MCF 10A (cell line): ENCODE measurements around the gene DMAP1. TPM values are rescaled to one million over a fixed set of nuclear protein-coding genes. Genes with fewer than 3 reads are reported as not detected.

ENCODE experiments used
- BruUV-seq: library from RNA; stranded (reverse); fragments of 400-500 nt; replicated peaks from 2 replicates; lab custom pipeline; 2021; lab: Mats Ljungman, UMichigan
- CTCF ChIA-PET: fragments of 300-600 bp; sonication (Branson Sonifier 250); formaldehyde crosslinking; extraction: SDS; loops from one replicate; lab custom pipeline; 2021; ENCODE audit warnings: antibody characterized with exemption, inconsistent platforms; lab: Yijun Ruan, JAX
- POLR2A ChIA-PET: fragments of 300-600, 350-650 bp; sonication (Branson Sonifier 250); formaldehyde crosslinking; extraction: SDS; loops from one replicate; lab custom pipeline; 2020; ENCODE audit warnings: antibody characterized with exemption, inconsistent platforms; lab: Yijun Ruan, JAX
- DNase-seq: peaks from one replicate; pipeline ENCODE4 v3.0.0-alpha.2; 2018; ENCODE audit not compliant: unreplicated experiment
- H3K27ac Mint-ChIP-seq: one replicate; pipeline ENCODE4 v1.8.0; 2022; ENCODE audit warnings: mild to moderate bottlenecking, low read depth, mixed read lengths; ENCODE audit not compliant: unreplicated experiment
- H3K27me3 Mint-ChIP-seq: one replicate; pipeline ENCODE4 v1.8.0; 2022; ENCODE audit warnings: mixed read lengths; ENCODE audit not compliant: insufficient read depth, unreplicated experiment
- H3K36me3 Mint-ChIP-seq: one replicate; pipeline ENCODE4 v1.8.0; 2022; ENCODE audit warnings: mild to moderate bottlenecking, moderate library complexity, mixed read lengths; ENCODE audit not compliant: insufficient read depth, unreplicated experiment
- H3K4me1 Mint-ChIP-seq: one replicate; pipeline ENCODE4 v1.8.0; 2022; ENCODE audit warnings: mixed read lengths; ENCODE audit not compliant: insufficient read depth, unreplicated experiment
- H3K4me3 Mint-ChIP-seq: one replicate; pipeline ENCODE4 v1.8.0; 2022; ENCODE audit warnings: mild to moderate bottlenecking, moderate library complexity, mixed read lengths; ENCODE audit not compliant: unreplicated experiment
- H3K9me3 Mint-ChIP-seq: one replicate; pipeline ENCODE4 v1.8.0; 2022; ENCODE audit warnings: mixed read lengths; ENCODE audit not compliant: unreplicated experiment
- intact Hi-C: fragments of 100-400 bp; cut with micrococcal nuclease; formaldehyde crosslinking; loops from 2 replicates; pipeline ENCODE4 v1.14.1; 2022
- total RNA-seq: library from RNA; stranded (reverse); gene quantifications from 2 replicates; pipeline ENCODE4 v1.2.3, GENCODE V29; 2022
- TF ChIP-seq, protein P1 (sequence below): fragments of 200-600 bp; IDR thresholded peaks from one replicate; pipeline ENCODE4 v1.8.0; 2022; ENCODE audit warnings: antibody characterized with exemption, mild to moderate bottlenecking; ENCODE audit not compliant: unreplicated experiment

DMAP1 gene
- total RNA-seq, 1 experiment from 2014 or later = 36.6 TPM

GRCh38 chr1:44237721-44238457 is 24.6 kb downstream of the DMAP1 start:
- H3K27me3 Mint-ChIP-seq = no peaks in the 10 kb centered on the region
- ChIA-PET POLR2A (interaction anchor here (0.6 kb wide), 1 partner anchor 20 kb away, joined by 3 read pairs; no protein-coding TSS in a partner anchor), CTCF (interaction anchor here (1.4 kb wide), 1 partner anchor 357 kb away, joined by 6 read pairs; no protein-coding TSS in a partner anchor)
- H3K27ac Mint-ChIP-seq = no peak overlapping the region
- DNase-seq = no peak
- intact Hi-C loops = no loop called here
- H3K36me3 Mint-ChIP-seq = peaks cover 31% of the 10 kb centered on the region
- H3K4me3 Mint-ChIP-seq = no peak overlapping the region
- H3K4me1 Mint-ChIP-seq = no peaks in the 10 kb centered on the region
- no TSS peak for BruUV-seq
- TF ChIP-seq, protein P1, sequence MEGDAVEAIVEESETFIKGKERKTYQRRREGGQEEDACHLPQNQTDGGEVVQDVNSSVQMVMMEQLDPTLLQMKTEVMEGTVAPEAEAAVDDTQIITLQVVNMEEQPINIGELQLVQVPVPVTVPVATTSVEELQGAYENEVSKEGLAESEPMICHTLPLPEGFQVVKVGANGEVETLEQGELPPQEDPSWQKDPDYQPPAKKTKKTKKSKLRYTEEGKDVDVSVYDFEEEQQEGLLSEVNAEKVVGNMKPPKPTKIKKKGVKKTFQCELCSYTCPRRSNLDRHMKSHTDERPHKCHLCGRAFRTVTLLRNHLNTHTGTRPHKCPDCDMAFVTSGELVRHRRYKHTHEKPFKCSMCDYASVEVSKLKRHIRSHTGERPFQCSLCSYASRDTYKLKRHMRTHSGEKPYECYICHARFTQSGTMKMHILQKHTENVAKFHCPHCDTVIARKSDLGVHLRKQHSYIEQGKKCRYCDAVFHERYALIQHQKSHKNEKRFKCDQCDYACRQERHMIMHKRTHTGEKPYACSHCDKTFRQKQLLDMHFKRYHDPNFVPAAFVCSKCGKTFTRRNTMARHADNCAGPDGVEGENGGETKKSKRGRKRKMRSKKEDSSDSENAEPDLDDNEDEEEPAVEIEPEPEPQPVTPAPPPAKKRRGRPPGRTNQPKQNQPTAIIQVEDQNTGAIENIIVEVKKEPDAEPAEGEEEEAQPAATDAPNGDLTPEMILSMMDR = no peak
- H3K9me3 Mint-ChIP-seq = no peaks in the 10 kb centered on the region

- no peak for DNase-seq
- Mint-ChIP-seq H3K27ac (no peak overlapping the region), H3K4me1 (no peaks in the 10 kb centered on the region), H3K27me3 (no peaks in the 10 kb centered on the region), H3K36me3 (peaks cover 25% of the 10 kb centered on the region), H3K9me3 (no peaks in the 10 kb centered on the region), H3K4me3 (no peak overlapping the region)
- no TSS peak for BruUV-seq
- ChIA-PET CTCF (interaction anchor here (1.4 kb wide), 1 partner anchor 356 kb away, joined by 6 read pairs; no protein-coding TSS in a partner anchor), POLR2A (no interaction called here)
- TF ChIP-seq, protein P1 = no peak
- intact Hi-C loops = no loop called here
Observed at GRCh38 chr1:44238660-44239059, 25.4 kb downstream of the DMAP1 start.

- intact Hi-C loops = no loop called here
- H3K27me3 Mint-ChIP-seq = no peaks in the 10 kb centered on the region
- H3K4me3 Mint-ChIP-seq = no peak overlapping the region
- BruUV-seq = no TSS peak
- peaks cover 25% of the 10 kb centered on the region for H3K36me3 Mint-ChIP-seq
- no peaks in the 10 kb centered on the region for H3K9me3 Mint-ChIP-seq
- ChIA-PET CTCF (interaction anchor here (0.6 to 1.4 kb wide), 3 partner anchors 22 to 355 kb away, joined by 3 to 7 read pairs (median 6); no protein-coding TSS in a partner anchor), POLR2A (no interaction called here)
- DNase-seq = no peak
- no peak overlapping the region for H3K27ac Mint-ChIP-seq
- H3K4me1 Mint-ChIP-seq = no peaks in the 10 kb centered on the region
- TF ChIP-seq, protein P1 = no peak
Observed at GRCh38 chr1:44239331-44239960, 26.2 kb downstream of the DMAP1 start.

GRCh38 chr1:44239961-44240371 is 26.7 kb downstream of the DMAP1 start:
- DNase-seq = no peak
- no TSS peak for BruUV-seq
- H3K27me3 Mint-ChIP-seq = no peaks in the 10 kb centered on the region
- ChIA-PET POLR2A (no interaction called here), CTCF (interaction anchor here (0.6 to 1.1 kb wide), 2 partner anchors 23 to 231 kb away, joined by 3 to 7 read pairs; no protein-coding TSS in a partner anchor)
- H3K36me3 Mint-ChIP-seq = peaks cover 25% of the 10 kb centered on the region
- TF ChIP-seq, protein P1 = no peak
- H3K4me1 Mint-ChIP-seq = no peaks in the 10 kb centered on the region
- no peak overlapping the region for H3K27ac Mint-ChIP-seq
- H3K9me3 Mint-ChIP-seq = no peaks in the 10 kb centered on the region
- H3K4me3 Mint-ChIP-seq = no peak overlapping the region
- intact Hi-C loops = no loop called here
